Measurements from ENCODE around the gene ZNF514.
"Not testable (repeated sequence)": the region's sequence is repeated elsewhere in the genome, so short reads cannot be mapped to it uniquely, and the experiment has no call there.

The ZNF514 gene

DNA sequence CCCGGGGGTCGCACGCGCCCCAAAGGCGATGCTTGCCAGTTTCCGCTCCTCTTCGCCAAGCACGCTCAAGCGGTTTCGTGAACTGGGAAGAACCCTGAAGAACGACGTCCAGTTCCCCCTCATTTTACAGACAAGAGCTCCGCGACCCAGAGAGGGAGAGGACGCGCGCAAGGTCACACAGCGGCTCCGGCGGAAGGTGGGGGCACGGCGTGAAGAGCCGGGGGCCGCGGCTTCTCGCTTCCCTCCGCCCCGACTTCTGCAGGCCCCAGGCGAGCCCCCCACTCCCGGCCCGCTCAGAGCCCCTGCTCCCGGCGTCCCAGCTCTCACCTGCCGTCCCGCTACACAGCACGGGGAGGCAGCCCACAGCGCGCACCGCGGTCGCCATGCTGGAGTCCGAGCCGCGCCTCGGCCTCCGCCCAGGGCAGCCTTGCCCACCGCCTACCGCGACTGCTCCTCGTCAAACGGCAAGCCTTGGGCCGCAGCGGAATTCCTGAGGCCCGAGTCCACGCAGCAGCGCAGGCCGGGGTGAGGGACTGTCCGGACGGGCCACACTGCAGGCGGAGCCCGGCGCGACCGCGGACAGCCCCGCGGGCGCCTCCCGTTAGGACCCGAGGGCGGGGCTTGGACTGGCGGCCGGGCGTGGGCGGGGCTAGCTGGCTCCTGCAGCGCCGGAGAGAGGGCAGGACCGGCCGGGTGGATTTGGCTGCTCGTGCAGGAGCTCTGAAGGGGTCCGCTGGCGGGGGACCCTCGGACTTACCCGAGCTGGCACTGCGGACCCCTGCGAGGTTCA, 38.0 kb downstream of the ZNF514 start, which contains the start of gene MRPS5:
MRPS5 (minus strand) TSS at position 402 of the 790 bp plus-strand sequence; CDS start at position 385, 17 bp downstream.
- peak; percentile 95 for DNase-seq

DNA sequence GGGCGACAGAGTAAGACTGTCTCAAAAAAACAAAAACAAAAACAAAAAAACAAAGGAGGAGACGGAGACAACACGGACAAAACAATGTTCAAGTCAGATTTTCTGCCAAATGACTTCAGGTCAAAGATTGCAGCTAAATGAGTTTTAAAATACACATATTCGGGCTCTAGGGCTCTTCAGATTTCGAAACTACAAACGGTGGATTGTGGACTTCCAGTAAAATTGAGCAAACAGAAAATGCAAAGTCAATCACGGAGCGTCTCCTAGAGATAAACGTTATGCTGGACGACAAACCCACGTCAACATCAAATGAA, 38.6 kb downstream of the ZNF514 start:
- no peak for DNase-seq

DNA sequence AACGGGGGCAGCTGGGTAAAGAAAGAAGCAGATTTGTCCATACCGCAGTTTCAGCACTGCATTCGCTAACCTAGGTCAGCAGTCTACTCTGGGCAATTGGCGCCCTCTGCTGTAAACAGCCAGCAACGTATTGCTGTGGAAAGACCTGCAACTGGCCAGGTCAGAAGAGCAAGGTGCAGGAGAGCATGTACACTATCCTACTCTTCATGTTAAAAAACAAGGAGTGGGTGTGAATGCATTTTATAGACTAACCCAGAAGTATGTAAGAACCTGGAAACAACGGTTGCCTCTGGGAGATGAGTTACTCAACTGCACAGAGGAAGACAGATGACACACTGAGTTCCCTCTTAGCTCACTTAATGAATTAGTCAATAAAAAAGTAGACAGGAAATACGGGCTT, 44.2 kb downstream of the ZNF514 start:
- peak; percentile 90 for DNase-seq

DNA sequence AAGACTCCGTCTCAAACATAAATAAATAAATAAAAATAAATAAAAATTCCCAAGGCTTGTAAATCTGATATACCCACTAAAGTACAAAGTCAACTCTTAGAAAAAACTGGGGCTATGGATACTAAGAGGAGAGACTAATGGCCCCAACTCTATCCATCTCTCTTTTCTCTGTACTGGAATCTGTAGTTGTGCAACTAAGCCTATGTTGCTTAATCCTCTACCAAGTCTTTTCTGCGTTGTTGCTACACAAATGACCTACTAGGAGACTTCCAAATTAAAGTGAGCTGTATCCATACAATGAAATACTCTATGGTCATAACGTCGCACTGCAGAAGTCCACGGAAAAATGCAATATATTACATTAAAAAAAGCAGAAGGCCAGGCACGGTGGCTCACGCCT, 46.2 kb downstream of the ZNF514 start:
- no peak for DNase-seq

DNA sequence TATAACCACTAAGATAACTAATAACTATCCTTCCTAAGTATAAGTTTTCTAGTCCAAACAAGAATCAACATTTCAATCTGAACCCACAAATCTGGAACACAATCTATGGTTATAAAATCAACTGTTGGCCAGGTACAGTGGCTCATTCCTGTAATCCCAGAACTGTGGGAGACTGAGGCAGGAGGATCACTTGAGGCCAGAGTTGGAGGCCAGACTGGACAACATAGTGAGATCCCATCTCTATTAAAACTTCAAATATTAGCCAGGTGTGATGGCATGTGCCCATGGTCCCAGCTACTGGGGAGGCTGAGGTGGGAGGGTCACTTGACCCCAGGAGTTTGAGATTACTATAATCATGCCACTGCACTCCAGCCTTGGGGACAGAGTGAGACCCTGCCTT, 49.3 kb downstream of the ZNF514 start:
- no peak for DNase-seq

DNA sequence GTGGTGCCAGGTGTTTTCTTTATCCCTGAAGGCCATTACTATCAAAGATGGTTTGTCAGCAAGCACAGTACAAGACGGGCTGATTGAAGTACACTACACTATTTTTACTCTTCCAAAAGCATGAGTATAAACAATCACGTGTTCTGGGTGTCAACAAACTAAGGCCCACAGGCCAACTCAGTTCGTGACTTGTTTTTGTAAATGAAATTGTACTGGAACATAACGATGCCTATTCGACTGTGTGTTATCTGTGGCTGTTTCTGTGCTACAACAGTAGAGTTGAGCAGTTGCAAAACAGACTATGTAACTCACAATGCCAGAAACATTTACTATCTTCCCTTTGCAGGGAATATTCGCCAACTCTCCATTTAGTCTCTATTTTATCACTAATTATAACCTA, 50.4 kb downstream of the ZNF514 start:
- no peak for DNase-seq

DNA sequence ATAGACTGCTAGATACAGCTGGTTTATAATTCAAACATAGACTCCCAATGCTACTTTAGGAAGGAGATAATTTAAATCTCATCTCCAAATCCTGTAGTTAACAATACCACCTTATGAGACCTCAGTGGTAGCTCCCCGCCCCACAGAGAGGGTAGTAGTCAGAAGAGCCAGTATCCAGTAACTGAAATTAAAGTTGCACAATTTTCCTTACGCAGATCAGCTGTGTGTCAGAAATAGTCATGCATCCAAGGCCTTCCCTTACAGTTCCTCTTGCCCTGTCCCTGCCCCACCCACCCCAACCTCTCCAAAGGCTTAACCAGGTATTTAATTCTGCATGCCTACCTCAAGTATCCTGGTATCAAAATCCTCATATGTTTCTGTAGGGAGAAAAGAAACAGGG, 53.6 kb downstream of the ZNF514 start:
- DNase-seq: no peak

DNA sequence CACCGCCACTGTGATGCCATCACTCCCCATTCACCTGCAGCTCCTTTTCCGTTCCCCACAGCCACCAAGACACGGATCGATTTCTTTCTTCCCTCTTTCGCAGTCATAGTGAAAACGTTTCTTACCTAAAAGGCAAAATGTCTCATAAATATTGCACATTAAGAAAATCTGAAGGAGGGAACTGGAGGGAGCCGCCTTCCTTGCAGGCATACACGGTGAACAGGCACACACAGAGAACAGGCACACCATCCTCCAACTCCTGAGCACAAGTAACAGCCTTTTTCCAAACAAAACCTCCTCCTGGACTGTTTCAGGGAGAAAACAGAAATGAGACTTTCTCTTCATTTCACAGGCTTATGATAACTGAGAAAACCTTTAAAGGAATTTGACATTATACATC, 55.0 kb downstream of the ZNF514 start:
- DNase-seq: no peak

DNA sequence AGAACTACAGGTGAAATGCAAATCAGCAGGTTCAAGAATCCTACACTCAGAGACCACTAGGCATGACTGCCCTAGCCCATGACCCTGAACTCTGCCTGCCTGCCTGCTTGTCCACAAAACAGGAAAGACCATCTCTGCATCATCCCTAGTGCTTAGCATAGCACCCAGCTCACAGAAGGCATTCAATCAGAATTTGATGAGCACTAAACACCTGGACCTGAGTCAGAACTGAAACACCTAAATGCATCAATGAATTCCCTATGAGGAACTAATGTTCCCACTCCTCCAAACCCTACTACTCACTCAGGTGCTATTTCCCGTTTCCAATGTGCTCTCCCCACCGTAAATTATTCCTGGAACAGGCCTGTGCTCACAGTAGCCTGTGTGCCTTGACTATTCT, 59.7 kb downstream of the ZNF514 start:
- no peak for DNase-seq

DNA sequence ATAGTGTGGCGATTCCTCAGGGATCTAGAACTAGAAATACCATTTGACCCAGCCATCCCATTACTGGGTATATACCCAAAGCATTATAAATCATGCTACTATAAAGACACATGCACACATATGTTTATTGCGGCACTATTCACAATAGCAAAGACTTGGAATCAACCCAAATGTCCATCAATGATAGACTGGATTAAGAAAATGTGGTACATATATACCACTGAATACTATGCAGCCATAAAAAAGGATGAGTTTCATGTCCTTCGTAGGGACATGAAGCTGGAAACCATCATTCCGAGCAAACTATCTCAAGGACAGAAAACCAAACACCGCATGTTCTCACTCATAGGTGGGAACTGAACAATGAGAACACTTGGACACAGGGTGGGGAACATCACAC, 61.4 kb downstream of the ZNF514 start:
- not testable (repeated sequence) for DNase-seq

All from activated effector memory CD4-positive, alpha-beta T cell treated with anti-CD3 and anti-CD28 coated beads, Interleukin-2, amount 50 U/mL, for 16 hours (primary cell).